Lung (tissue), 12 donors: ENCODE data around the gene ANXA1. TPM values are rescaled to one million over a fixed set of nuclear protein-coding genes. Genes with fewer than 3 reads are reported as not detected.
A peak's percentile ranks its signal among the peaks of the same experiment; 100 is the strongest.

Source experiments
- ATAC-seq: fragments of 200-7000 bp; cut with Tn5 transposase; one replicate; pipeline ENCODE4 v1.9.1; 2020; ENCODE audit warnings: moderate number of reproducible peaks; ENCODE audit not compliant: insufficient read depth, low FRiP score
- DNase-seq, 3 donors: peaks; one replicate each; pipeline ENCODE4 v3.0.0-alpha.2; 2013 to 2017
- H3K27ac ChIP-seq, 2 donors: one replicate each; pipeline ENCODE4 v1.5.1; 2013; ENCODE audit warnings: mild to moderate bottlenecking in 2 of 2, moderate library complexity in 2 of 2, control low read depth in 1 of 2, inconsistent platforms in 1 of 2, low read depth in 1 of 2, low read length in 1 of 2
- H3K27me3 ChIP-seq, 3 donors: one replicate each; pipeline ENCODE4 v1.5.1; 2013; ENCODE audit warnings: low read length in 2 of 3; ENCODE audit not compliant: control insufficient read depth in 3 of 3, insufficient read depth in 3 of 3
- H3K36me3 ChIP-seq, 4 donors: one replicate each; pipeline ENCODE4 v1.5.1; 2013; ENCODE audit warnings: low read length in 4 of 4, mild to moderate bottlenecking in 1 of 4, moderate library complexity in 1 of 4; ENCODE audit not compliant: control insufficient read depth in 4 of 4, insufficient read depth in 4 of 4
- H3K4me1 ChIP-seq, 5 donors: one replicate each; pipeline ENCODE4 v1.5.1; 2013; ENCODE audit warnings: low read length in 5 of 5, mild to moderate bottlenecking in 2 of 5, moderate library complexity in 1 of 5; ENCODE audit not compliant: control insufficient read depth in 5 of 5, insufficient read depth in 5 of 5
- H3K4me3 ChIP-seq: one replicate; pipeline ENCODE4 v1.5.1; 2013; ENCODE audit warnings: mild to moderate bottlenecking, control low read depth, moderate library complexity
- H3K9ac ChIP-seq, 2 donors: one replicate each; pipeline ENCODE4 v1.5.1; 2013; ENCODE audit warnings: low read length in 2 of 2, control low read depth in 1 of 2; ENCODE audit not compliant: insufficient read depth in 1 of 2
- H3K9me3 ChIP-seq, 4 donors: one replicate each; pipeline ENCODE4 v1.5.1; 2013; ENCODE audit warnings: low read length in 3 of 4, mild to moderate bottlenecking in 1 of 4, moderate library complexity in 1 of 4; ENCODE audit not compliant: control insufficient read depth in 4 of 4, insufficient read depth in 3 of 4
- WGBS, 2 donors: extraction: QIAGEN DNeasy Blood & Tissue Kit; methylation state at CpG; one replicate each; pipeline ENCODE4 v1.1.7; 2013; 5-methylcytosine and 5-hydroxymethylcytosine counted together
- polyA plus RNA-seq, 2 donors: library from polyadenylated mRNA; stranded (reverse); fragments of 200-250 nt; gene quantifications; one replicate each; pipeline ENCODE4 v1.2.1, GENCODE V29; 2013
- total RNA-seq, 2 donors: library from RNA; depleted of rRNA in 1 of 2; stranded (reverse); fragments of >200 nt in 1 of 2; gene quantifications; one replicate each; pipeline ENCODE4 v1.2.1, GENCODE V29; 2014 to 2021
- TF ChIP-seq, protein P1 (sequence below): IDR thresholded peaks from 2 replicates; pipeline ENCODE4 v1.5.1; 2012; ENCODE audit warnings: mild to moderate bottlenecking; ENCODE audit errors: control extremely low read depth, extremely low read depth
- donor health status: control.
- donor health status: control.
- donor health status: Bipolar disorder and iron deficiency.
- donor health status: healthy.
- donor health status: DM: yes; HTN: yes; CAD: no.

The ANXA1 gene
- total and polyA plus RNA-seq, 4 donors: 234 to 477 (median 410) TPM

DNA sequence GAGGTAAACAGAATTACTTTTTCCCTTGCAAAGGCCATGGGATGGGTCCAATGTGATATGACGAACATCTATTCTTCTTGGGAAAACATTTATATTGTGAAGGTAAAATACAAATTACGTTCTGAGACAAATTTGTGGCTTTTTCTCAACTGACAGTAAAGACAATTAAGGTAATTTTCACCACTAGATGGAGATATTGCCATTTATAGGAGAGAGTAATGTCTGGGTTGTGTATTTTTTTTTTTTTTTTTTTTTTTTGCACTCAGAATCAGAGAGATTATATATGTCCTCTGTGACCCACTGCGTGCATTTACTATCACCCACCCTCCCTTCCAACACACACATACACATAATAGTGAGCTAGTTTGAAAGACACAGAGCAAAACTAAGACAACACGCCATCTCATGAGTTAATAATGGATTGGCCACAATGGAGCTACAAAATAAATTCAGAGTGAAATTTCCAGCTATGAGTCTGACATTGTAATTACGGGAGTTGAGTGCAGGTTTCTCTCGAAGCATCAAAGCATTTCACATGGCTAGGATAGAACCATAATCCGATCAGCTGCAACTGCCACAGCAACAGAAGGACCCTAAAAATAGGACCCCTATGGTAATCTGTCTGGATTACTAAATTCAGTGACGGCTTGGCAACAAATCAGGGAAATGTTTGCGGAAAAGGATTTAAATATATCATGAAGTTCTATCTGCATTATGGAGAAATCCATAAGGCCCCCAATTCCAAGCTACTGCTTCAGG lies 49.2 kb downstream of the ANXA1 start:
- Histone ChIP-seq H3K9me3 (no peaks in the 10 kb centered on the region), H3K4me1 (no peaks in the 10 kb centered on the region), H3K4me3 (no peak overlapping the region), H3K9ac (no peak overlapping the region), H3K27ac (no peak overlapping the region), H3K27me3 (no peaks in the 10 kb centered on the region), H3K36me3 (no peaks in the 10 kb centered on the region)
- DNase-seq (peak in 2 of 3 donors; percentile 55 to 60), ATAC-seq (no peak)
- TF ChIP-seq, protein P1, sequence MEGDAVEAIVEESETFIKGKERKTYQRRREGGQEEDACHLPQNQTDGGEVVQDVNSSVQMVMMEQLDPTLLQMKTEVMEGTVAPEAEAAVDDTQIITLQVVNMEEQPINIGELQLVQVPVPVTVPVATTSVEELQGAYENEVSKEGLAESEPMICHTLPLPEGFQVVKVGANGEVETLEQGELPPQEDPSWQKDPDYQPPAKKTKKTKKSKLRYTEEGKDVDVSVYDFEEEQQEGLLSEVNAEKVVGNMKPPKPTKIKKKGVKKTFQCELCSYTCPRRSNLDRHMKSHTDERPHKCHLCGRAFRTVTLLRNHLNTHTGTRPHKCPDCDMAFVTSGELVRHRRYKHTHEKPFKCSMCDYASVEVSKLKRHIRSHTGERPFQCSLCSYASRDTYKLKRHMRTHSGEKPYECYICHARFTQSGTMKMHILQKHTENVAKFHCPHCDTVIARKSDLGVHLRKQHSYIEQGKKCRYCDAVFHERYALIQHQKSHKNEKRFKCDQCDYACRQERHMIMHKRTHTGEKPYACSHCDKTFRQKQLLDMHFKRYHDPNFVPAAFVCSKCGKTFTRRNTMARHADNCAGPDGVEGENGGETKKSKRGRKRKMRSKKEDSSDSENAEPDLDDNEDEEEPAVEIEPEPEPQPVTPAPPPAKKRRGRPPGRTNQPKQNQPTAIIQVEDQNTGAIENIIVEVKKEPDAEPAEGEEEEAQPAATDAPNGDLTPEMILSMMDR: no peak
- 49 to 62% methylated on average over 9 of the region's 9 CpGs for WGBS, 2 donors

DNA sequence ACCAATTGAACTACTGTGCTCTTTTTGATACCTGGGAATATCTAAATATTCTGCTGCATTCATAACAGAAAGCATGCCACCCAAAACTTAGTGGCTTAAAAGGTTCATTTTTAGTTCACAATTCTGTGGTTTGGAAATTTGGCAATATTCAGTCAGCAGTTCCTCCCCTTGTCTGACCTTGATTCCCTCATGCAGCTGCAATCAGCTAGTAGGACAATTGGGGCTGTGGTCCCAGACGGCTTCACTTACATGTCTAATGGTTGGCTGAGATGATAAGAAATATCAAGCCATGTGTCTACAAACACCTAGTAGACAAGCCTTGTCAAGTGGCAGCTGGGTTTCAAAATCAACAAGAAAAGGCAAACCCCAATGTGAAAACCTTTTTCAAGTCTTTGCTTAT lies 51.3 kb downstream of the ANXA1 start:
- Histone ChIP-seq H3K4me3 (no peak overlapping the region), H3K4me1 (no peaks in the 10 kb centered on the region), H3K27ac (no peak overlapping the region), H3K9ac (no peak overlapping the region), H3K9me3 (no peaks in the 10 kb centered on the region), H3K36me3 (no peaks in the 10 kb centered on the region), H3K27me3 (no peaks in the 10 kb centered on the region)
- ATAC-seq (no peak), DNase-seq (no peak)
- TF ChIP-seq, protein P1: no peak
- WGBS, 2 donors: 0% methylated on average over 1 of the region's 1 CpG

DNA sequence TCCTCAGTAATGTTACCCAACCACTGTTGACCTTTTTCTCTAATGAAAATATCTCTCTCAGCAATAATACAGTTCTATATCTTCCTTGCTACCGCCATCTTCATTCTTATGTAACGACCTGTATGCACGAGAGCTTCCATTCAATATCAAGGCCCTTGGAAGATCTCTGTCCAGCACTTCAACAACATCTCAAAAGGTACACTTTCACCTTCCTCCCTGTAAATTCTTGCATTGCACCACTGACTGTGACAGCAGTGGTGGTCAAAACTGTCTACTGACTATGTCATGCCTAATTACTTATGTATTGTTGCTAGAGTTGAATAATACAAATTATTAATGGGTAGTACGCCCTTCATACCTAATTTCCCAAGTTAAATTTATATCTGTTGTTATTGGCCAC lies 53.3 kb downstream of the ANXA1 start:
- no peak for ATAC-seq
- H3K9me3 ChIP-seq: no peaks in the 10 kb centered on the region
- 66 to 68% methylated on average over 4 of the region's 4 CpGs for WGBS, 2 donors
- H3K9ac ChIP-seq: no peak overlapping the region
- no peaks in the 10 kb centered on the region for H3K36me3 ChIP-seq
- TF ChIP-seq, protein P1: no peak
- H3K4me3 ChIP-seq: no peak overlapping the region
- no peaks in the 10 kb centered on the region for H3K4me1 ChIP-seq
- DNase-seq: no peak
- H3K27me3 ChIP-seq: no peaks in the 10 kb centered on the region
- no peak overlapping the region for H3K27ac ChIP-seq

DNA sequence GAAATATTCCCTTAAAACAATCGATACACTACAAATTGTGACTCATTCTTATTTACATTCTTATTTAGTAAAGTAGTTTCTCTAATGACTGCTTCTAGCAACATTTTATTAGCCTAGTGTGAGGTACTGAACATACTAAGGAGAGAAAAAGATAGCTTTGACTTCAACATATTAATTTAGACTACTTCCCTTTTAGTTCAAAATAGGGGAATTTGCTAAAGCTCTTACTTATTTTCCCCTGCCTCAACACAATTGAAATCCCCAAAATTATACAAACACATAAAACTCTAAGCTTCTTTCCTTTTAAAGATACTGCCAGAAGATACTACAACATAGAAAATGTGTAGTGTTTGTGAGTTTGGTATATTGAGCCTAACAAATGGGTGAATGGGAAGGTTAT lies 55.2 kb downstream of the ANXA1 start:
- no peaks in the 10 kb centered on the region for H3K36me3 ChIP-seq
- H3K9me3 ChIP-seq: no peaks in the 10 kb centered on the region
- ATAC-seq (no peak), DNase-seq (no peak)
- H3K27ac ChIP-seq: no peak overlapping the region
- TF ChIP-seq, protein P1: no peak
- no peak overlapping the region for H3K4me3 ChIP-seq
- no peak overlapping the region for H3K9ac ChIP-seq
- H3K4me1 ChIP-seq: no peaks in the 10 kb centered on the region
- WGBS, 2 donors: 83 to 88% methylated on average over 1 of the region's 1 CpG
- H3K27me3 ChIP-seq: no peaks in the 10 kb centered on the region
